GM19452 (cell line): ENCODE results near the gene STK40.
A peak's percentile ranks its signal among the peaks of the same experiment; 100 is the strongest.

Experiments used
- ATAC-seq: cut with Tn5 transposase; IDR thresholded peaks from one replicate; pipeline ENCODE4 v1.9.1; 2021; ENCODE audit not compliant: unreplicated experiment

STK40 gene, protein sequence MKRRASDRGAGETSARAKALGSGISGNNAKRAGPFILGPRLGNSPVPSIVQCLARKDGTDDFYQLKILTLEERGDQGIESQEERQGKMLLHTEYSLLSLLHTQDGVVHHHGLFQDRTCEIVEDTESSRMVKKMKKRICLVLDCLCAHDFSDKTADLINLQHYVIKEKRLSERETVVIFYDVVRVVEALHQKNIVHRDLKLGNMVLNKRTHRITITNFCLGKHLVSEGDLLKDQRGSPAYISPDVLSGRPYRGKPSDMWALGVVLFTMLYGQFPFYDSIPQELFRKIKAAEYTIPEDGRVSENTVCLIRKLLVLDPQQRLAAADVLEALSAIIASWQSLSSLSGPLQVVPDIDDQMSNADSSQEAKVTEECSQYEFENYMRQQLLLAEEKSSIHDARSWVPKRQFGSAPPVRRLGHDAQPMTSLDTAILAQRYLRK

DNA sequence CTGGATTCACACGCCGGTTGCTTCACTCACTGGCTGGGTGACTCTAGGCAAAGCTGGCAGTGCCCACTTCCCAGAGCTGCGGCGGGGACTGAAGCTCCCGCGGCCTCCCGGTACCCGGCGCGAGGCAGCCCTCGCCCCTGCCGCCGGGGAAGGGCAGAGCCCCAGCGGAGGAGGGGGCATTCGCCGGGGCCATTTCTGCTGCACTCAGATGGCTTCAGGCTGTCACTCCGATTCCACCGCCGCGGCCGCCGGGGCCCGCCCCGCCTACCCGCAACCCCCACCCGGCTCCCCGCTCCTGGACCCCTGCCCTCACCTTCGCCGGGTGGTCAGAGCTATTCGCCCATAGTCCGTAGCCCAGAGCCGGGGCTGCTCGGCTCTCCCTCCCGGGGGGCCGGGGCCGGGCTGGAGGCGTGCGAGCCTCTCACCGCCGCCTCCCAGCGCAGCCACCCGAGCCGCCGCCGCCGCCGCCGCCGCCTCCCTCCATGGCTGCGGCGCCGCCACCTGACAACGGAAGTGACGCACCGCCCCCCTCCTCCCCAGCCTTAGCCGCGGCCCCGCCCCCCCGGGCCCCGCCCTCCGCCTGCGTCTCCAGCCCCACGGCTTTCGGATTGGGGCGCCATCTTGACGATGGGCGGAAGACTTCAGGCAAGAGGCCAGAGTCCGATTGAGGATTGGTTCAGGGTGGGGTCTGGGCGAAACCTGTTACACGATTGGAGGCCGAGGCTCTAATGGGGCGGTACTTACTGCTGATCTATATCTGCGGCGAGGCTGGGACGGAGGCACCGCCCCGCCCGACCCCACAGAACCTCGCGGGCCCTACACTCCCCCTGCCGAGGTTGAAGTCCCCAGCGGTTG, at the start of gene STK40:
Gene STK40 (minus strand): TSS at position 515 of the 855 bp plus-strand sequence. CDS start 24,592 bp downstream, outside the sequence.
- peak; percentile 78 for ATAC-seq

DNA sequence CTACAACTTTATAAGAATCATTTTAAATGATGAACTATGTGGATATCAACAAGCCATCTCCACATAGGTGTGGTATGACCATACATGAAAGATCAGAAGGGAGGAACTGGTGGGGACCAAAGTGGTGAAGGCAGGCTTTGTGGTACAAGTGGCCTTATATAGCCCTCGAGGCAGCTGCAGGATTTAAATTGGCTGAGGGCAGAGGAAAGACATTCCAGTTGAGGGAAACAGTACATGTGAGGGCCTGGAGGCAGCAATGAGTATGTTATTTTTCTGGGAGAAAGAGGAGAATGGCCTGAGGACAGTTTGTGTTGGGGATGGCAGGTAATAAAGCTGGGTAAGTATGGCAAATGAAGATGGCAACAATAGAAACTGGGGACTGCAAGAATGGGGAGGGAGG, 47.4 kb upstream of the STK40 start:
- ATAC-seq, result no peak

DNA sequence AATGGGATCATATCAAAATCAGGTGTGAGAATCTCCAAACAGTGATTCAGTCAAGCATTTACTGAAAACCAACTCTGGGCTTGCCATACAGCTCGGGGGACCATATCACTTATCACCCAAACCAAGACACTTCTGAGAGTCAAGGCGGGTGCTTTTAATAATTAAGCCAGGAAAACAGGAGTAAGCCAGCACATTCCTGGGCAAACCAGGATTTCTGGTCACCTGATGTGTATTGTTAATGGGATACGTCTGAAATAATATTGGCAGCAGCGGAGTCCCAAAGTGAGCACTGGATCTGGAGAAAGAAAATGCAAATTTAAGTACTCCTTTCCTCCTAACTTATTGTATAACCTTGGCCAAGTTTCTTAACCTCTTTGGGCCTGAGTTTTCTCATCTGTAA, 46.9 kb upstream of the STK40 start:
- no peak for ATAC-seq

DNA sequence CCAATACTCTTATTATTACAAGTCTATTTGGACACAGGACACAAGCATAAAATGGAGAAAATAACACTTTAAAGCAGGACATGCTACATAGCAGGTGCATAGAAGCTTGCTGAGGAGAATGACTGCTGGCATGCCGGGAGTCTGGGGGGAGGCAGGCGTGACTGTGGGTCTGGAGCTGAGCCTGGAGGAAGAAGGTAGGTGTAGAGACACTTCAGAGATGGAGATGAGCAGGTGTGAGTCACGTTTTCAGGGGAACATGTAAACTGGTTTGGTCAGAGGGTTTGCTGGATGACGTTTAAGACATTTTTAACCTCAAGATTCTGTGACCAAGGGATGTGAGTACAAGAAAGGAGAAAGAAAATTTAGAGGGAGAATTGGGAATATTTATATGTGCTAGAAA, 40.1 kb upstream of the STK40 start:
- no peak for ATAC-seq

DNA sequence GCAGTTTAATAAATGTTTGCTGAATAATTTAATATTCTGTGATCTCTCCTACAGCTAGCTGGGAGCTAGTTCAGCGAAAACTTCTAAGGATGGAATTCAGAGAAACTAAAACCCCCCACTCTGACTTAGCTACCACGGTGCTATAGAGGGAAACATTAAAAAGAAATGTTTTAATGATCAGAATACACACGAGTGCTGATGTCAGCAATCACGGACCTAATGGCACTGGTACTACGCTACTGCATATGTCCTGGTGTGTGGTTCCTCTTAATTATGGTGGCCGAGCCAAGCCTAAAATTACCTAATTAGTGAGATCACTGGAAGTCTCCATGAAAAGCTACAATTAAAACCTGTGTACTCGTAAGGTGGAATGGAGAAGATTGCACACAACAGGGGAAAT, 35.9 kb upstream of the STK40 start:
- no peak for ATAC-seq

DNA sequence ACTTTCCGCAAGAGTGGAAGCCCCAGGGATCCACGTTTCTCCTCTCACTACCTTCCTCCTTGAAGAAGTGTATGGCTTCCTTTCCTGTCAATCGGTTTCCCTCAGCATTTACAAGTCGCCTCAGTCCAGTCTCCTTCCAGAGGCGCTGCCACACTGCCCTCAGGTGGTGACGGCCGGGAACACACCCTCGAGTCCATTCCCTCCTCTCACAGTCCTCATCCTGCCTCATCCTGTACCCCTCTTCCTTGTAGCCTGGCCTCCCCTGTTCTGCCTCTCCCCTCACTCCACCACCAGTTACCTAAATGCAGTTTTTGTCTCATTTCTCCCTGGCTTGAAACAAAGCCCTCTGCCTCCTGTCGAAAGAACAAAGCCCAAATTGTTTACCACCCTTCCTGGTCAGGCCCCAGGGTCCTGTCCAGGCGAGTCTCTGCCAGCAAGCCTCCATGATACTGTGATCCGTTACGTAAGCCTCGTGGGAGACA, 35.2 kb upstream of the STK40 start:
- ATAC-seq, result peak; percentile 74

DNA sequence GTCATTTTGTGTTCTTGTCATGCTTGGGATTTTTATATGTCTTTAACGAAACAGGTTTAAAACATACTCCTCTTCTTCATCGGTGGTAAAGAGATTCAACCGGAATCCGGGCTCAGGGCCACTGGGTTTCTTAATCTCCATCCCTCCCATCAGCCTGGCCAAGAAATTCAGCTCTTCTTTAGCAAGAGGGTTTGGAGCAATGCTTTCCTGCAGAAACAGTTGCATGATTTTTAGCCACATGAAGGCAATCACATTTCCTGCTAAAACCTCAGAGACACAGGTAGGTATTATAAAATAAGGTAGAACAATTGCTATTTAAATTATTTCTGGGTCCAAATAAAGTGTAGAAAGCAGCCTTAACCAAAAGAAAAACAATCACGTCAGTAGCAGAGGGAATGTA, 34.7 kb upstream of the STK40 start:
- ATAC-seq, result no peak

DNA sequence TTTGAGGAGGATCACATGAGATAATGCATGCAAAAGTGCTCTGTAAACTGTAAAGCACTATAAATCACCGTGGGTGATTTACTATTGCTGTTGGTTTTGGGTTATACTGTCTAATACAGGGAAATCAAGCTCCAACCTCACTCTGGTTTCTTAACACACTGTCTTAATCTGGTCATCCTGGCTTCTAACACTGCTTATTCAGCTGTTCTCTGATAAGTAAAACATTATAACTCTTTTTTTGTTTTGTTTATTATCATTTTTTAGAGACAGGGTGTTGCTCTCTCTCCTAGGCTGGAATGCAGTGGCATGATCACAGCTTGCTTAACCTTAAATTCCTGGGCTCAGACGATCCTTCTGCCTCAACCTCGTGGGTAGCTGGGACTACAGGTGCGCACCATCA, 33.8 kb upstream of the STK40 start:
- no peak for ATAC-seq

DNA sequence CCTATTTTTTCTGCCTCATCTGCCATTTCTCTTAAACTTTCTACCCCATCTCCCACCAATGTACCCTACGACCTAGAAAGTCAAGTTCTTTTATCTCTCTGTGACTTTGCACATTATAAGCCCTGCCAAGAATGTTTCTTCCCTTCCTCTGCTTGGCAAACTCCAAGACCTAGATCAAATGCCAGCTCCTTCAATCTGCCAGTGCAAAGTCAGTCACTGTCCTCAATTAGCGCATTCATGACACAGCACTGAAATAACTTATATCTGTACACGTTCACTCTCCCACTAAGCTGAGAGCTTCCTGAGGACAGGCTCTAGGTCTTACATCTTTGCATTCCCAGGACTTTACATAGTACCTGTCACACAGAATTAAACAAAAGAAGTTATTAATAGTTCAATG, 33.4 kb upstream of the STK40 start:
- no peak for ATAC-seq

DNA sequence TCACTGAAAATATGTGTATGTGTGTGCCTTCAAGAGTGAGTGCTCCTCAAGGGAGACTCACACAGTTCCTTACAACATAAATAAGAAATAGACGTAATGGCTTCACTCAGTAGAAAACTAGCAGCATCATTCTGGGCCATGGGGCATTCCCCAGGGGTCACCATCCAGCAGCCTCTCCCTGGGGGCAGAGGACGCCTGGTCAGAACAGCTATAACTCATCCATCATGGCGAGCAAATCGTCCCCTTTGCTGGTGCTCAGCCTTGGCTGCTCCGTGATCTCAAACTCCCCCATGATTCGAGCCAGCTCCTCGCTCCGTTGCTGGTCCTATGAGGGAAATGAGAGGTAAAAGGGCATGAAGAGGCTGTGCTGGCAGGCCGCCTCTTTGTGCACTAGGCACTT, 32.2 kb upstream of the STK40 start:
- ATAC-seq, result no peak

DNA sequence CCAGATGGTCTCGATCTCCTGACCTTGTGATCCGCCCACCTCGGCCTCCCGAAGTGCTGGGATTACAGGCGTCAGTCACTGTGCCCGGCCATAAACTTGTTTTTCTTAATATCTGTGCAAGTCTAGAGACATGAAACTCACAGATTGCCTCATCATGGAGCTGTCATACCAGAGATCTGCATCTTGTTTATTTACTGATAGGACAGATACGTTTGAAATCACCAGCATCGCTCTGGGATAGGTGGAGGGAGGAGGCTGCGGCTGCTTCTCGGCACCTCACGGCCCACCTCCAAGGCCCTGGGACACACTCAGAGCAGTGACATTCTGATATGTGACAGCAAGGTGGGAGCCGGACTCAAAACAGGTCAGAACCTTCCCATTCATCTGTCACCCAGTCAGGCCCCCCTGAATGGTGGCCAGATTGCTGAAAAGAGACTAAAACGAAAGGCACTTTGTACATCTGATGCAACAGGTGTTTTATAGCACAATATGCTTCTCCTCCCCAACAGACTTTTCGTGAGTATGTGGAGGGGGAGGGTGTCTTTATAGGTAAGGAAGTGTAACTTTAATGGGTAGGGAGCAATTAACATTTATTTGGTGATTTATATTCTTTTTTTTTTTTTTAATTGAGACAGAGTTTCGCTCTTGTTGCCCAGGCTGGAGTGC, 30.1 kb upstream of the STK40 start:
- no peak for ATAC-seq

DNA sequence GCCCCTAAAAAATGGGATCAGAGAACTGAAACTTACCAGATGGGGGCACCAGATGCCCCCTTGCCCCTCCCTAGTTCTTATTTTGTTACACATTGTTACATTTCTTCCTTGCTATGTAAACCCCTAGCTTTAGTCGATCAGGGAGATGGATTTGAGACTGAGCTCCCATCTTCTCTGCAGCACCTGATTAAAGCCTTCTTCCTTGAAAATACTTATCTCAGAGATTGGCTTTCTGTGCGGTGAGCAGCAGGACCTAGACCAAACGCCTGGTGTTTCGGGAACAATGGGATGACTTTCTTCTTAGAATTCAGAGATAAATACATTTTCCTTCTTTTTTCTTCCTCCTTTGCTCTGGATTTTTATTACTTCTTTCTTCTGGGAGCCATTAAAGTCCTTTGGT, 28.7 kb upstream of the STK40 start:
- ATAC-seq, result no peak

DNA sequence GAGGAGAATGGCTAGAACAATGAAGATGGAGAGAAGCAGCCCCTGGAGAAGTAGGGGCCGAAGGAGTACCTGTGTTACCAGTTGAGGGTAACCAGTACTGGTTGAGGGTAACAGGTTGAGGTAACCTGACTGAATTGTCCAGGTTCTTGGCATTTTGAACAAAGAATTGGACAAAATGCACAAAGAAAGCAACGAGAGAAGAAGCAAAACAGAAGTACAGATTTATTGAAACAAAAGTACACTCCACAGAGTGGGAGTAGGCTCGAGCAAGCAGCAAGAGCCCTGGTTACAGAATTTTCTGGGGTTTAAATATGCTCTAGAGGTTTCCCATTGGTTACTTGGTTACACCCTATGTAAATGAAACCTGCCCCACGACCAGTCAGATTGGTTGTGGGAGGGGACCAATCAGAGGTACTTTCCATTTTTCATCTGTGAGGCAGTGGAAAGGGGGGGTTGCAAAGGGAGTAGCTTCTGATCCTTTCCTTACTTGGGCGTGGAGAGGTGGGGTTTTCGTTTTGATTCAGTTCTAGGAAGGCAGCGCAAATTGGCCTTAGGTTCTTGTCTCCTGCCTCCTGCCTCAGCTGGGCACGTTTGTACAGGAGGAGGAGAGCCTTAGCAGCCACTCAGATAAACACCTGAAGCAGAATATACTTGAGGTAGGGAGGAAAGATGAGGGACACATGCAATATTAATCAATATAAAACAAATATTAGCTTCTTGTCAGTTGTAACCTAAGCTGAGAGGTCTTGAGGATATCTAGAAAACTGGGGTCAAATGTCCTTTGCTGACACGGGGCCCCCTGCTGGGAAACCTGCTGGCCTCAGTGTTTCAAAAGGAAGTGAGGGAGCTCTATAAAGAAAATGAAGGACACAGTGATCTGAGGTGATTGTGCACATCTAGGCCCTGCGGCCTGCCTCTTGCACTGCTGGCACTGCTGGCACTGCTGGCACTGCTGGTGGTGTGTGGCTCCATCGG, 26.2 kb upstream of the STK40 start:
- no peak for ATAC-seq

DNA sequence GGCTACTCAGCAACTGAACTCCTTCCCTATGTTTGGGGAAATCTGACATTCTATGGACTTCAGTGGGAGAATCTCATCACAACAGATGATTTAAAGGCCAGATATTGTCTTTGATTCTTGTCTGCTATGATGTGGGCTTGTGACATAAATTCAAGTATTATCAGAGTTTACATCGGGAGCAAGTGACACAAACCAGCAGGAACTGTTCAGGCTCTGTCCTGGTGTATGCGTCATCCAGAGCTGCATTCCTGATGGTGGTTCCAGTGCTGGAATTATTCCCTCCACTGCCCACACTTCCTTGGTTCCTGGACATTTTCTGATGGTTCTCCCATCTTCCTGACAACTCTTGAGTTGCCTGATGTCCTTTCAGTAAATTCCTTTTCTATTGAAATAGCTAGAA, 22.8 kb upstream of the STK40 start:
- ATAC-seq, result no peak

DNA sequence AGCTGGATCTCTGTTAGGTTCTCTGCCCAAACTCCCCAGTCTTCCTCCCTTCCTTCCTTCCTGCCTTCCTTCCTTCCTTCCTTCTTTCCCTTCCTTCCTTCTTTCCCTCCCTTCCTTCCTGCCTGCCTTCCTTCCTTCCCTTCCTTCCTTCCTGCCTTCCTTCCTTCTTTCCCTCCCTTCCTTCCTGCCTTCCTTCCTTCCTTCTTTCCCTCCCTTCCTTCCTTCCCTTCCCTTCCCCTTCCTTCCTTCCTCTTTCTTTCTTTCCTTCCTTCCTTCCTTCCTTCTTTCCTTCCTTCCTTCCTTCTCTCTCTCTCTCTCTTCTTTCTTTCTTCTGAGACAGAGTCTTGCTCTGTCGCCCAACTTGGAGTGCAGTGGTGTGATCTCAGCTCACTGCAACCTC, 20.7 kb upstream of the STK40 start:
- ATAC-seq, result no peak

DNA sequence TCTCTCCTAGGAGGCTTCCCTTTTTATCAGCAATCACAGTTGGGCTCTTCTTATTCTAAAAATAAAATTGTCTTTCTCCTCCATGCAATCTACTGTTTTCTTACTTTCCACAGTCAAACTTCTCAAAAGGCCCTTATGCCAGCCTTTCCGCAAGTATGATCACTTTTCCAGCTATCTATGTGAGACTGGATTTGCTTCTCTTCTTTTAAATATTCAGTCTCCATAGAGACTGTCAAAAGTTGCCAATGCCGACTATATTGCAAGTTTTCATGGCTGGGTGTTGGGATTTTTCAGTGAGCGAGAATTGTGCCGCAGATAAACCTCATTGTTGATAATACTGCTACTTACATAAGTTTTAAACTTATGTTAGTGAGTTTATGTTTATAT, 16.8 kb upstream of the STK40 start:
- ATAC-seq, result no peak

DNA sequence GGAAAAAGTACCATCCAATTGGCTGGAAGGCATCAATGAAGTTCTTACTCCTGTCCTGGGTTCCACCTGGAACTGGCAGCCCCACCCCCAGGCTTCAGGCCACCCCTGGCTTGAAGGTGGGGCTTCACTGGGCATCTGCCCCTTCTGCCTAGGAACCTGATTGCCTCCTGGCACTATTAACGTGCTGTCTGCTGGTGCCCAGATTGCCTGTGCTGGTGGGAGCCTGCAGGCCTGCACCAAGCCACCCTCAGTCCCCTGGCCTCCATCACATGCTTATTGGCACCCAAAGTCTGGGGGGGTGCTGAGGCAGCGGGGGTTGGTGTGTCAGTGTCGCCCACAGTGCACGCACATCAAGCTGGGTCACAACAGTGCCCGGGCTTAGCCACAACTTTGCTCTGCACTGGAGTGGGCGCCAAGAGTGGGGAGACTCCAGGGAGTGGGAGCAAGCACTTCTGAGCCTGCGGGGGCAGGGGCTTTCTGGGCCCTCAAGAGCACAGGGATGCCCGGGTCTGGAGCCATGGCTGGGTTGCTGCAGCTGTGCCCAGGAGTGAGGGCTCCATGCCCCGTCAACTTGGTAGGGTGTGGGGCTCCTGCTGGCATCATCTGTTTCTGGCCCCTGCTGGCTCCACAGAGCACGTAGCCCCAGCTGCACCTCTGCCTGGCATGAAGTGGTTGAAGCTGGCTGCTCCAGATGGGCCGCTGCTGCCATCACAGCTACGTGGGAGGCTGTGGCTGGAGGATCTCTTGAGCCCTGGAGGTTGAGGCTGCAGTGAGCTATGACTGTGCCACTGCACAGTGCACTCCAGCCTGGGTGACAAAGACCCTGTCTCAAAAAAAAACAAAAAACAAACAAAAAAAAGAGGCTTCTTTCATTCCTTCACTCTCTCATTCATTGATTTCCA, 16.1 kb upstream of the STK40 start:
- ATAC-seq, result no peak

DNA sequence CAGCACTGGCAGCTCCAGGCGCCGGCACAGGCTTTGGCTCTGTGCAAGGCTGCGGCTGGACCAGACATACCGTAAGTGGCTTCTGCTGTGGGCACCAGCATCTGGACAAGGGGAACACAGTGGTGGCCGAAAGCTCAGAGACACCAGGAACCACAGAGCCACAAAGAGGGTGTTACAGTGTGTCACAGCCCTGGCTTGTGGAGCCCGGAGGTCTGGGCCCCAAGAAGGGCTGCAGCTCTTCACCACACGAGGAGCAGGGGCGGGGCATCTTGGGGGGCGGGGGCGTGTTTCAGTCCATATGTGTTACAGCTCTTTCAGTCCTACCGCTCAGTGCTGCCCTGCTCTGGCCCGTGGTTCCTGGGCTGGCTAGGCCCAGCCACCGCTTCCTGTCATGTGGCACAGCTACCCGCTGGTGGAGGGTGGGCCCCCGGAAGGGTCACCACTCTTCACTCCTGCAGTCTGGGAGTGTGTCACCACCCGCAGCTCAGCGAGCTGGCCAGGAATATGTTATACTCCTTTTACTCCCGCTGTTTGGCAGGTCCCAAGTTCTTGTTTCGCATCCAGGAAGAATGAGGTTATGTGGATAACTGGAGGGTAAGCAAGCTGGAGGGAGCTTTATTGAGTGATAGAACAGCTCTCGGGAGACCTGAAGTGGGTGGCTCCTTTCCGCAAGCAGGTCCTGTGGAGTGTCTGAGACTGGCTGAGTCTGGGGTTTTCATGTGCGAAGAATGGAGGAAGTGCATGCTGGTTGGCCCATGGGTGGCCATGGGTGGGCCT, 15.3 kb upstream of the STK40 start:
- ATAC-seq, result peak; percentile 41

DNA sequence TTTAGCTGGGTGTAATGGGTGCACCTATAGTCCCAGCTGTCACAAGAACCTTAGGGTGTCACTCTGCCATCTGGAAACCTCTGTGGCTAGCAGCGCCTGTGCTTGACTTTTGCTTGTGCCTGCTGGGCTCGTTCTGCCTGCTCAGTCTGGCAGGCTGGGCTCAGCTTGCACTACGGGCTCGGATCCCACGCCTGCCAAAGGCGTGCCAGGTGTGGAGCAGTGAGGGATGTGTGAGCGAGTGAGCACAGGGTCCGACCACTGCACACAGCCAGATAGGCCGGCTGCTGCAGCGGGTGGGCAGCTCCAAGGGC, 14.7 kb upstream of the STK40 start:
- ATAC-seq, result no peak
